ENCODE measurements around the gene RUNDC3A. TPM values are rescaled to one million over a fixed set of nuclear protein-coding genes. Genes with fewer than 3 reads are reported as not detected.

RUNDC3A gene
- 0.15 TPM for polyA plus RNA-seq (2012; ENCODE audit: low read depth, missing spikeins)

- peak; percentile 58 for FAIRE-seq
- DNase-seq (ENCODE audit: insufficient read length, low spot score): peak; percentile 98
- TF ChIP-seq TAF1 (IDR thresholded peaks at IDR 0.05; ENCODE audit: low read depth, low read length) (no peak), PAX5 (IDR thresholded peaks at IDR 0.05; ENCODE audit: insufficient read depth, low read length, severe bottlenecking) (no peak), POU2F2 (IDR thresholded peaks at IDR 0.05; ENCODE audit: low read depth, low read length) (no peak)
Observed at GRCh38 chr17:44308320-44308818, at the start of gene RUNDC3A. Gene RUNDC3A, plus strand, starts transcription at chr17:44308601. Its CDS starts 232 bp downstream, at chr17:44308833.

DNA sequence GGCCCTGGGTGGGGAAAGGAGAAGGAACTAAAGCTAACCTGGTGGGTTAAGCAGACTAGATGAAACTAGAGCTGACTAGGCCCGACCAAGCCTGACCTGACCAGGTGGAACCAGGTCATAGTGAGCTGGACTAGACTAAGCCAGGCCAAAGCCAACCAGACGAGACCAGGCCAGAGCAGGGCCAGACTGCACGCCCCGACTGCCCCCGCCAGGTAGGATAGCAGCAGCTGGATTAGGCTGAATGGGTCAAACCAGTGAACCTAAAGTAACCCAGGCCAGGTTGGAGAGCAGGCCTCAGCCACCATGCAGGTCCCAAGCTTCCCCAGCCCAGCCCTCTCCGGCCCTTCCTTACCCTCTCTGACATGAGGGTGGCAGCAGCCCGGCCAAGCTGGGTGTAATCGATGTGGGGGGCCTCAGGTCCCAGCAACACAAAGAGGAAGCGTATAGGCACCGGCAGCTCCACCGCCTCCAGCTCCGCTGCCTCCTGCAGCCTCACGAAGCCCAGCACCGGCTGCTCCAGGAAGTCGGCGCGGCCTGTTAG lies 49.5 kb upstream of the RUNDC3A start:
- DNase-seq (ENCODE audit: insufficient read length, low spot score) (no peak), FAIRE-seq (no peak)
- TF ChIP-seq POLR2A (IDR thresholded peaks at IDR 0.05; ENCODE audit: low read depth, low read length) (no peak), POU2F2 (IDR thresholded peaks at IDR 0.05; ENCODE audit: low read depth, low read length) (no peak), TAF1 (IDR thresholded peaks at IDR 0.05; ENCODE audit: low read depth, low read length) (no peak), POLR2AphosphoS5 (IDR thresholded peaks at IDR 0.05; ENCODE audit: low read depth, low read length) (no peak), SPI1 (IDR thresholded peaks at IDR 0.05; ENCODE audit: low read depth, low read length) (no peak)

GRCh38 chr17:44260296-44260695 lies 48.1 kb upstream of the RUNDC3A start:
- DNase-seq (ENCODE audit: insufficient read length, low spot score): no peak
- TF ChIP-seq SPI1 (IDR thresholded peaks at IDR 0.05; ENCODE audit: low read depth, low read length): no peak
- TF ChIP-seq TAF1 (IDR thresholded peaks at IDR 0.05; ENCODE audit: low read depth, low read length): no peak
- TF ChIP-seq POLR2AphosphoS5 (IDR thresholded peaks at IDR 0.05; ENCODE audit: low read depth, low read length): no peak
- TF ChIP-seq POLR2A (IDR thresholded peaks at IDR 0.05; ENCODE audit: low read depth, low read length): no peak
- no peak for TF ChIP-seq POU2F2 (IDR thresholded peaks at IDR 0.05; ENCODE audit: low read depth, low read length)
- no peak for TF ChIP-seq PAX5 (IDR thresholded peaks at IDR 0.05; ENCODE audit: insufficient read depth, low read length, severe bottlenecking)
- FAIRE-seq: no peak

DNA sequence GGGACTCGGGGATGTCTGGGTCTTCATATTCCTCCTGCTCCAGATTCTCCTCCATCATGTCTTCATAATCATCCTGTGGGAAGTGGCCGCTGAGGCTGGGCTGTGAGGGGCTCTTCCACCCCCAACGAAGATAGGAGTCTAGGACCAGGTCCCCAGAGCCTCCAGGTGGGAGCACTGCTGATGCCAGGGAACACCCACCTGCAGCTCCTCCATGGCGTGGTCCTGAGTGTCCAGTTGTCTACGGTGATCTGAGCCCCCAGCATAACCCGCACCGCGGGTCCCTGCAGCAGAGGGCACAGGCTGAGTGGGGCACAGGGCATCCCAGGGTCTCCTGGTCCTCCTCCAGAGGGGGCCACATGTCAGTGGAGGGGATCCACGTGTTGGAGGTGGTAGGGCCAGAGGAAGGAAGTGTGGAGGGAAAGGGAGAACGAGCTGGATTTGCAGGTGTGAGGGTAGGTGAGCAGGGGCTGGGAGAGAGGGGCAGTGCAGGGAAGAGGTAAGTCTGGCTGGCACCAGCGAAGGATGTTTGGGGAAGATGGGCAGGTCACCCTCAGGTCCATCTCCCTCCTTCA lies 45.7 kb upstream of the RUNDC3A start:
- FAIRE-seq: no peak
- DNase-seq (ENCODE audit: insufficient read length, low spot score): no peak

DNA sequence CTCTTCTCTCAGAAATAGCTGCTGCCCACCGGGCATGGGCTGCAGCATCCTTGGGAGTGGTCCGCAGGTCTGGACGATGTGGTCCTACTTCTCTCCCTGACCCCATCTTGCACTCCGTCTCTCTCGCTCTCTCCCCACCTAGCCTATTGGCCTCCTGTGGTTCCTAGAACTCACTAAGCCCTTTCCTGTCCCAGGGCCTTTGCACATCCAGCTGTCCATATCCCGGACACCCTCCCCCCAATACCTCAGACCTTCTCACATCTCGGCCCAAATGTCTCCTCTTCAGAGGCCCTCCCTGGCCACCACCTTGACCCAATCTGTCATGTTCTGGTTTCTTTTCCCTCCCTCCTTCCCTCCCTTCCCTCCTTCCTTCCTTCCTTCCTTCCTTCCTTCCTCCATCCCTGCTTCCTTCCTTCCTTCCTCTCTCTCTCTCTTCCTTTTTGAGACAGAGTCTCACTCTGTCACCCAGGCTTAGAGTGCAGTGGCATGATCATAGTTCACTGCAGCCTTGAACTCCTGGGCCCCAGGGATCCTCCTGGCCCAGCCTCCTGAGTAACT lies 45.0 kb upstream of the RUNDC3A start:
- TF ChIP-seq TAF1 (IDR thresholded peaks at IDR 0.05; ENCODE audit: low read depth, low read length): no peak
- TF ChIP-seq PAX5 (IDR thresholded peaks at IDR 0.05; ENCODE audit: insufficient read depth, low read length, severe bottlenecking): no peak
- no peak for TF ChIP-seq POLR2A (IDR thresholded peaks at IDR 0.05; ENCODE audit: low read depth, low read length)
- TF ChIP-seq SPI1 (IDR thresholded peaks at IDR 0.05; ENCODE audit: low read depth, low read length): no peak
- DNase-seq (ENCODE audit: insufficient read length, low spot score) (no peak), FAIRE-seq (no peak)

More for the DNA sequence above, 45.7 kb upstream of the RUNDC3A start:
- TF ChIP-seq POU2F2 (IDR thresholded peaks at IDR 0.05; ENCODE audit: low read depth, low read length): no peak
- TF ChIP-seq SPI1 (IDR thresholded peaks at IDR 0.05; ENCODE audit: low read depth, low read length): no peak
- TF ChIP-seq TAF1 (IDR thresholded peaks at IDR 0.05; ENCODE audit: low read depth, low read length): no peak
- no peak for TF ChIP-seq POLR2AphosphoS5 (IDR thresholded peaks at IDR 0.05; ENCODE audit: low read depth, low read length)

GRCh38 chr17:44266402-44267164 lies 41.8 kb upstream of the RUNDC3A start:
- no peak for FAIRE-seq
- DNase-seq (ENCODE audit: insufficient read length, low spot score): peak; percentile 32
- TF ChIP-seq PAX5 (IDR thresholded peaks at IDR 0.05; ENCODE audit: insufficient read depth, low read length, severe bottlenecking) (no peak), POU2F2 (IDR thresholded peaks at IDR 0.05; ENCODE audit: low read depth, low read length) (no peak), TAF1 (IDR thresholded peaks at IDR 0.05; ENCODE audit: low read depth, low read length) (no peak), POLR2AphosphoS5 (IDR thresholded peaks at IDR 0.05; ENCODE audit: low read depth, low read length) (no peak), POLR2A (IDR thresholded peaks at IDR 0.05; ENCODE audit: low read depth, low read length) (no peak), SPI1 (IDR thresholded peaks at IDR 0.05; ENCODE audit: low read depth, low read length) (no peak)

- no peak for FAIRE-seq
- no peak for DNase-seq (ENCODE audit: insufficient read length, low spot score)
- TF ChIP-seq POU2F2 (IDR thresholded peaks at IDR 0.05; ENCODE audit: low read depth, low read length): no peak
- no peak for TF ChIP-seq SPI1 (IDR thresholded peaks at IDR 0.05; ENCODE audit: low read depth, low read length)
- TF ChIP-seq POLR2A (IDR thresholded peaks at IDR 0.05; ENCODE audit: low read depth, low read length): no peak
- no peak for TF ChIP-seq TAF1 (IDR thresholded peaks at IDR 0.05; ENCODE audit: low read depth, low read length)
Observed at GRCh38 chr17:44267165-44267455, 41.3 kb upstream of the RUNDC3A start.

DNA sequence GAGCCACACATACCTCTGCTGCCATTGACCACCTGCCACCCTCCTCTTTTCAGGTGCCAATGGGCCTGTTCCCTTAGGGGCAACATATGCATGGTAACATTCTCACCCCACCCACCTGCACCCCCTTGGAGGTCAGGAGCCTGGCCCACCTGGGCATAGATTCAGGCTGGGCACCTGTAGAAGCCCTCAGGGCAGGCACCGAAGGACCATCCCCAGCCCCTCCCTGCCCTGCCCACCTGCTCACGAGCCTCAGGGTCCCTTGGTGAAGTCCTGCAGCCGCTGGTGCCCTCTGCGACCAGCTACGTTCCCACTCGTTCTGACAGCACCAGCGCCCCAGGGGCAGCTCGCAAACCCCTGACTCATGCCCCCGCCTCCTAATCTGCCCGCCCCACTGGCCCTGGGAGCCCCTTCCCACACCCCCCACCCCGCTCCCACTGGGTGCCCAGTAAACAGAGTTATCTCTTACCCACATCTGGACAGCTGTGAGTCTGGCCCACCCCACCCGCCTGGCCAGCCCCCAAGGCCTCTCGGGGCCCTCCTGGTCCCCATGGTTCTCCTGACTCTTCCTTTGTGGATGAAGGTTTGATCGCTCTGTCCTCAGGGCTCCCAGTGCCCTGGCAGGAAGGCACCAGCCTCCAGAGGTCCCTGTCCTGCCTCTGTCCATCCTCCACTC lies 40.4 kb upstream of the RUNDC3A start, which contains the start of gene SLC4A1:
Gene SLC4A1, minus strand, starts transcription at position 318 of the 673 bp plus-strand sequence. CDS start 5,269 bp downstream, outside the sequence.
- FAIRE-seq: no peak
- DNase-seq (ENCODE audit: insufficient read length, low spot score): peak; percentile 12
- no peak for TF ChIP-seq POU2F2 (IDR thresholded peaks at IDR 0.05; ENCODE audit: low read depth, low read length)
- TF ChIP-seq TAF1 (IDR thresholded peaks at IDR 0.05; ENCODE audit: low read depth, low read length): no peak
- TF ChIP-seq PAX5 (IDR thresholded peaks at IDR 0.05; ENCODE audit: insufficient read depth, low read length, severe bottlenecking): no peak
- TF ChIP-seq POLR2A (IDR thresholded peaks at IDR 0.05; ENCODE audit: low read depth, low read length): no peak
- TF ChIP-seq SPI1 (IDR thresholded peaks at IDR 0.05; ENCODE audit: low read depth, low read length): no peak
- TF ChIP-seq POLR2AphosphoS5 (IDR thresholded peaks at IDR 0.05; ENCODE audit: low read depth, low read length): no peak
